HEK293 (cell line): Measurements from ENCODE around the gene TMEM51.

Experiments
- EGR2 ChIP-seq: fragments of 450-650 bp; formaldehyde crosslinking; IDR thresholded peaks from 2 replicates; pipeline ENCODE4 v1.5.1; 2016; ENCODE audit warnings: low read depth, missing biosample characterization, missing genetic modification characterization
- HIC1 ChIP-seq: fragments of 450-650 bp; formaldehyde crosslinking; IDR thresholded peaks from 2 replicates; pipeline ENCODE4 v1.5.1; 2016; ENCODE audit warnings: missing biosample characterization, missing genetic modification characterization
- HOXA7 ChIP-seq: sonication (generic); formaldehyde crosslinking; IDR thresholded peaks from 2 replicates; pipeline ENCODE4 v1.8.1; 2022; ENCODE audit warnings: missing genetic modification reagents, borderline replicate concordance
- HOXC10 ChIP-seq: sonication (generic); formaldehyde crosslinking; IDR thresholded peaks from 2 replicates; pipeline ENCODE4 v1.8.1; 2023; ENCODE audit warnings: mild to moderate bottlenecking, missing genetic modification reagents
- IKZF3 ChIP-seq: fragments of 450-650 bp; IDR thresholded peaks from 2 replicates; pipeline ENCODE4 v1.5.0; 2018; ENCODE audit warnings: missing biosample characterization, mild to moderate bottlenecking, missing genetic modification characterization, moderate library complexity
- KLF7 ChIP-seq: fragments of 450-650 bp; formaldehyde crosslinking; IDR thresholded peaks from 2 replicates; pipeline ENCODE4 v1.5.1; 2016; ENCODE audit warnings: missing biosample characterization, missing genetic modification characterization, borderline replicate concordance
- MYNN ChIP-seq: fragments of 450-650 bp; formaldehyde crosslinking; IDR thresholded peaks from 2 replicates; pipeline ENCODE4 v1.5.1; 2016; ENCODE audit warnings: missing biosample characterization, missing genetic modification characterization, borderline replicate concordance
- MZF1 ChIP-seq: fragments of 450-650 bp; formaldehyde crosslinking; IDR thresholded peaks from 2 replicates; pipeline ENCODE4 v1.5.1; 2017; ENCODE audit warnings: missing biosample characterization, missing genetic modification characterization, borderline replicate concordance
- PATZ1 ChIP-seq: fragments of 450-650 bp; formaldehyde crosslinking; IDR thresholded peaks from 2 replicates; pipeline ENCODE4 v1.5.1; 2016; ENCODE audit warnings: missing biosample characterization, missing genetic modification characterization
- PBX3 ChIP-seq: sonication (generic); formaldehyde crosslinking; IDR thresholded peaks from 2 replicates; pipeline ENCODE4 v1.8.1; 2022; ENCODE audit warnings: mild to moderate bottlenecking, moderate library complexity, missing genetic modification reagents
- PRDM1 ChIP-seq: fragments of 450-650 bp; formaldehyde crosslinking; IDR thresholded peaks from 2 replicates; pipeline ENCODE4; 2016; ENCODE audit warnings: missing biosample characterization, missing genetic modification characterization
- TRIM28 ChIP-seq: IDR thresholded peaks from 2 replicates; pipeline ENCODE4 v1.6.1; 2011; ENCODE audit warnings: low read length, control low read depth, borderline replicate concordance
- YY1 ChIP-seq: fragments of 450-650 bp; formaldehyde crosslinking; IDR thresholded peaks from 2 replicates; pipeline ENCODE4 v1.5.1; 2018; ENCODE audit warnings: missing biosample characterization, missing genetic modification characterization
- ZBTB17 ChIP-seq: fragments of 450-650 bp; formaldehyde crosslinking; IDR thresholded peaks from 2 replicates; pipeline ENCODE4 v1.5.1; 2016; ENCODE audit warnings: missing biosample characterization, missing genetic modification characterization
- ZEB2 ChIP-seq: fragments of 450-650 bp; formaldehyde crosslinking; IDR thresholded peaks from 2 replicates; pipeline ENCODE4 v1.5.1; 2016; ENCODE audit warnings: missing biosample characterization, missing genetic modification characterization
- ZNF10 ChIP-seq: fragments of 450-650 bp; formaldehyde crosslinking; IDR thresholded peaks from 2 replicates; pipeline ENCODE4 v1.5.1; 2017; ENCODE audit warnings: missing biosample characterization, missing genetic modification characterization
- ZNF140 ChIP-seq: fragments of 450-650 bp; formaldehyde crosslinking; IDR thresholded peaks from 2 replicates; pipeline ENCODE4 v1.5.1; 2016; ENCODE audit warnings: missing biosample characterization, missing genetic modification characterization
- ZNF175 ChIP-seq: fragments of 450-650 bp; formaldehyde crosslinking; IDR thresholded peaks from 2 replicates; pipeline ENCODE4 v1.5.1; 2016; ENCODE audit warnings: missing biosample characterization, missing genetic modification characterization
- ZNF202 ChIP-seq: fragments of 450-650 bp; formaldehyde crosslinking; IDR thresholded peaks from 2 replicates; pipeline ENCODE4 v1.5.1; 2016; ENCODE audit warnings: missing biosample characterization, missing genetic modification characterization, borderline replicate concordance
- ZNF211 ChIP-seq: fragments of 450-650 bp; formaldehyde crosslinking; IDR thresholded peaks from 2 replicates; pipeline ENCODE4 v1.5.1; 2016; ENCODE audit warnings: low read depth, missing biosample characterization, missing genetic modification characterization
- ZNF24 ChIP-seq: fragments of 450-650 bp; formaldehyde crosslinking; IDR thresholded peaks from 2 replicates; pipeline ENCODE4 v1.5.1; 2016; ENCODE audit warnings: missing biosample characterization, missing genetic modification characterization
- ZNF26 ChIP-seq: fragments of 450-650 bp; formaldehyde crosslinking; IDR thresholded peaks from 2 replicates; pipeline ENCODE4 v1.5.1; 2016; ENCODE audit warnings: missing biosample characterization, missing genetic modification characterization
- ZNF274 ChIP-seq, 2 experiments: fragments of 200-500 bp in 1 of 2; fragments of 450-650 bp in 1 of 2; sonication (Bioruptor generic) in 1 of 2; formaldehyde crosslinking in 1 of 2; IDR thresholded peaks; 2 replicates each; pipeline versions ENCODE4 v1.5.1 to v1.6.1; 2014 to 2016; ENCODE audit warnings: borderline replicate concordance in 1 of 2, inconsistent platforms in 1 of 2, low read length in 1 of 2, missing biosample characterization in 1 of 2, missing genetic modification characterization in 1 of 2
- ZNF292 ChIP-seq: fragments of 450-650 bp; formaldehyde crosslinking; IDR thresholded peaks from 2 replicates; pipeline ENCODE4 v1.5.1; 2016; ENCODE audit warnings: low read depth, missing biosample characterization, missing genetic modification characterization, borderline replicate concordance
- ZNF433 ChIP-seq: fragments of 450-650 bp; formaldehyde crosslinking; IDR thresholded peaks from 2 replicates; pipeline ENCODE4 v1.5.1; 2016; ENCODE audit warnings: missing biosample characterization, missing genetic modification characterization, low read depth
- ZNF473 ChIP-seq: fragments of 450-650 bp; formaldehyde crosslinking; IDR thresholded peaks from 2 replicates; pipeline ENCODE4 v1.5.1; 2017; ENCODE audit warnings: missing biosample characterization, missing genetic modification characterization
- ZNF561 ChIP-seq: fragments of 450-650 bp; IDR thresholded peaks from 2 replicates; pipeline ENCODE4 v1.5.1; 2018; ENCODE audit warnings: missing biosample characterization, missing genetic modification characterization, borderline replicate concordance
- ZNF704 ChIP-seq: fragments of 450-650 bp; formaldehyde crosslinking; IDR thresholded peaks from 2 replicates; pipeline ENCODE4 v1.5.1; 2016; ENCODE audit warnings: missing biosample characterization, missing genetic modification characterization
- ZSCAN16 ChIP-seq: fragments of 450-650 bp; formaldehyde crosslinking; IDR thresholded peaks from 2 replicates; pipeline ENCODE4 v1.5.1; 2016; ENCODE audit warnings: missing biosample characterization, missing genetic modification characterization
- TF ChIP-seq, protein P1 (sequence below): fragments of 450-650 bp; formaldehyde crosslinking; IDR thresholded peaks from 2 replicates; pipeline ENCODE4 v1.5.1; 2016; ENCODE audit warnings: missing biosample characterization, missing genetic modification characterization

The TMEM51 gene

GRCh38 chr1:15196807-15197530 lies 43.4 kb downstream of the TMEM51 start (continued):
- TF ChIP-seq HOXA7, result no peak
- TF ChIP-seq ZNF274 (IDR thresholded peaks at IDR 0.05; ENCODE audit: low read length), result no peak
- TF ChIP-seq ZNF274 (tag by site-specific recombination; IDR thresholded peaks at IDR 0.05; ENCODE audit: borderline replicate concordance), result no peak
- no peak for TF ChIP-seq EGR2
- no peak for TF ChIP-seq PATZ1 (tag by site-specific recombination)
- no peak for TF ChIP-seq ZSCAN16 (tag by site-specific recombination)
- TF ChIP-seq ZNF26 (tag by site-specific recombination), result no peak
- TF ChIP-seq ZNF211, result no peak
- TF ChIP-seq, protein P1, sequence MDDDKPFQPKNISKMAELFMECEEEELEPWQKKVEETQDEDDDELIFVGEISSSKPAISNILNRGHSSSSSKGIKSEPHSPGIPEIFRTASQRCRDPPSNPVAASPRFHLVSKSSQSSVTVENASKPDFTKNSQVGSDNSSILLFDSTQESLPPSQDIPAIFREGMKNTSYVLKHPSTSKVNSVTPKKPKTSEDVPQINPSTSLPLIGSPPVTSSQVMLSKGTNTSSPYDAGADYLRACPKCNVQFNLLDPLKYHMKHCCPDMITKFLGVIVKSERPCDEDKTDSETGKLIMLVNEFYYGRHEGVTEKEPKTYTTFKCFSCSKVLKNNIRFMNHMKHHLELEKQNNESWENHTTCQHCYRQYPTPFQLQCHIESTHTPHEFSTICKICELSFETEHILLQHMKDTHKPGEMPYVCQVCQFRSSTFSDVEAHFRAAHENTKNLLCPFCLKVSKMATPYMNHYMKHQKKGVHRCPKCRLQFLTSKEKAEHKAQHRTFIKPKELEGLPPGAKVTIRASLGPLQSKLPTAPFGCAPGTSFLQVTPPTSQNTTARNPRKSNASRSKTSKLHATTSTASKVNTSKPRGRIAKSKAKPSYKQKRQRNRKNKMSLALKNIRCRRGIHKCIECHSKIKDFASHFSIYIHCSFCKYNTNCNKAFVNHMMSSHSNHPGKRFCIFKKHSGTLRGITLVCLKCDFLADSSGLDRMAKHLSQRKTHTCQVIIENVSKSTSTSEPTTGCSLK (tag by site-specific recombination), result no peak
- TF ChIP-seq PBX3, result no peak
- no peak for TF ChIP-seq MYNN (tag by site-specific recombination)
- TF ChIP-seq ZNF704 (tag by site-specific recombination), result no peak
- no peak for TF ChIP-seq ZNF473 (tag by site-specific recombination)
- TF ChIP-seq ZNF10, result no peak
- TF ChIP-seq HIC1, result no peak
- no peak for TF ChIP-seq HOXC10
- TF ChIP-seq ZNF433 (tag by site-specific recombination), result no peak
- no peak for TF ChIP-seq ZNF140 (tag by site-specific recombination)
- peak; percentile 78; the same call in 1 of the 2 replicates for TF ChIP-seq ZNF24
- no peak for TF ChIP-seq MZF1
- no peak for TF ChIP-seq ZNF292
- no peak for TF ChIP-seq ZNF561 (tag by site-specific recombination)
- TF ChIP-seq TRIM28, result 0 out of 2 replicates have a peak, but pooled peaks have one; percentile 62
- TF ChIP-seq PRDM1 (tag by site-specific recombination), result 0 out of 2 replicates have a peak, but pooled peaks have one; percentile 30
- TF ChIP-seq KLF7 (tag by site-specific recombination), result no peak
- TF ChIP-seq IKZF3 (tag by site-specific recombination), result no peak
- no peak for TF ChIP-seq ZEB2 (tag by site-specific recombination)
- peak; percentile 37; the same call in 1 of the 2 replicates for TF ChIP-seq ZBTB17 (tag by site-specific recombination)
- no peak for TF ChIP-seq ZNF202 (tag by site-specific recombination)
- TF ChIP-seq YY1 (tag by site-specific recombination), result no peak
- TF ChIP-seq ZNF175 (tag by site-specific recombination), result no peak
